HG03159 (cell line): ENCODE data around the gene DGCR8.

Experiments
- ATAC-seq: cut with Tn5 transposase; IDR thresholded peaks from one replicate; pipeline ENCODE4 v1.9.1; 2021; ENCODE audit warnings: mild to moderate bottlenecking, moderate library complexity; ENCODE audit not compliant: unreplicated experiment

DGCR8 gene

GRCh38 chr22:20089226-20089976 lies 9.4 kb downstream of the DGCR8 start:
- ATAC-seq, result no peak

- ATAC-seq, result no peak
Measured at GRCh38 chr22:20089977-20090729, 10.1 kb downstream of the DGCR8 start.

GRCh38 chr22:20090730-20091240 lies 10.7 kb downstream of the DGCR8 start:
- no peak for ATAC-seq

GRCh38 chr22:20091690-20092476 lies 11.8 kb downstream of the DGCR8 start:
- no peak for ATAC-seq

GRCh38 chr22:20092477-20092854 lies 12.4 kb downstream of the DGCR8 start:
- ATAC-seq, result no peak

- no peak for ATAC-seq
Measured at GRCh38 chr22:20093418-20094196, 13.6 kb downstream of the DGCR8 start.

- ATAC-seq, result no peak
Measured at GRCh38 chr22:20094197-20094807, 14.3 kb downstream of the DGCR8 start.

GRCh38 chr22:20095521-20095920 lies 15.5 kb downstream of the DGCR8 start:
- no peak for ATAC-seq

- no peak for ATAC-seq
Measured at GRCh38 chr22:20096574-20097420, 16.8 kb downstream of the DGCR8 start.

- no peak for ATAC-seq
Measured at GRCh38 chr22:20099099-20099711, 19.2 kb downstream of the DGCR8 start.

- ATAC-seq, result no peak
Measured at GRCh38 chr22:20101638-20102037, 21.6 kb downstream of the DGCR8 start.

- no peak for ATAC-seq
Measured at GRCh38 chr22:20102203-20102780, 22.3 kb downstream of the DGCR8 start.

- no peak for ATAC-seq
Measured at GRCh38 chr22:20105456-20106204, 25.6 kb downstream of the DGCR8 start.

- no peak for ATAC-seq
Measured at GRCh38 chr22:20106205-20106848, 26.3 kb downstream of the DGCR8 start.

- ATAC-seq, result no peak
Measured at GRCh38 chr22:20106849-20107237, 26.8 kb downstream of the DGCR8 start.

- no peak for ATAC-seq
Measured at GRCh38 chr22:20107471-20107901, 27.4 kb downstream of the DGCR8 start.
